HG03103 (cell line): ENCODE results near the gene ADGRE1.
A peak's percentile ranks its signal among the peaks of the same experiment; 100 is the strongest.
"Not testable (repeated sequence)": the region's sequence is repeated elsewhere in the genome, so short reads cannot be mapped to it uniquely, and the experiment has no call there.

Experiments used
- ATAC-seq: cut with Tn5 transposase; IDR thresholded peaks from one replicate; pipeline ENCODE4 v1.9.1; 2021; ENCODE audit warnings: low read depth; ENCODE audit not compliant: unreplicated experiment

ADGRE1 gene

GRCh38 chr19:6887316-6887715 lies at the start of gene ADGRE1:
ADGRE1 (plus strand) TSS chr19:6887579; CDS start chr19:6887609, 30 bp downstream.
- no peak for ATAC-seq

- no peak for ATAC-seq
Measured at GRCh38 chr19:6838062-6838655, 49.2 kb upstream of the ADGRE1 start.

- ATAC-seq = no peak
Measured at GRCh38 chr19:6842871-6843607, 44.3 kb upstream of the ADGRE1 start.

- no peak for ATAC-seq
Measured at GRCh38 chr19:6847828-6848200, 39.6 kb upstream of the ADGRE1 start.

- ATAC-seq = no peak
Measured at GRCh38 chr19:6848986-6849385, 38.4 kb upstream of the ADGRE1 start.

- no peak for ATAC-seq
Measured at GRCh38 chr19:6849876-6850275, 37.5 kb upstream of the ADGRE1 start.

- ATAC-seq = no peak
Measured at GRCh38 chr19:6851359-6851758, 36.0 kb upstream of the ADGRE1 start.

- no peak for ATAC-seq
Measured at GRCh38 chr19:6852001-6852400, 35.4 kb upstream of the ADGRE1 start.

GRCh38 chr19:6853868-6854267 lies 33.5 kb upstream of the ADGRE1 start:
- ATAC-seq = no peak

GRCh38 chr19:6854758-6855157 lies 32.6 kb upstream of the ADGRE1 start:
- no peak for ATAC-seq

GRCh38 chr19:6856749-6857372 lies 30.5 kb upstream of the ADGRE1 start:
- ATAC-seq = no peak

GRCh38 chr19:6861683-6862286 lies 25.6 kb upstream of the ADGRE1 start:
- ATAC-seq = no peak

GRCh38 chr19:6862673-6863078 lies 24.7 kb upstream of the ADGRE1 start:
- peak; percentile 66 for ATAC-seq

GRCh38 chr19:6864325-6864940 lies 22.9 kb upstream of the ADGRE1 start:
- no peak for ATAC-seq

- ATAC-seq = no peak
Measured at GRCh38 chr19:6865849-6866248, 21.5 kb upstream of the ADGRE1 start.

GRCh38 chr19:6866741-6867151 lies 20.6 kb upstream of the ADGRE1 start:
- ATAC-seq = no peak

GRCh38 chr19:6868351-6868750 lies 19.0 kb upstream of the ADGRE1 start:
- no peak for ATAC-seq

GRCh38 chr19:6869151-6869882 lies 18.1 kb upstream of the ADGRE1 start:
- ATAC-seq = not testable (repeated sequence)

GRCh38 chr19:6873708-6874431 lies 13.5 kb upstream of the ADGRE1 start:
- ATAC-seq = no peak

- ATAC-seq = no peak
Measured at GRCh38 chr19:6875218-6875617, 12.2 kb upstream of the ADGRE1 start.
